SHP77 treated with DMSO at 0.1 percent for 48 hours (cell line): ENCODE results near the gene PM20D2.
"Not testable (repeated sequence)": the region's sequence is repeated elsewhere in the genome, so short reads cannot be mapped to it uniquely, and the experiment has no call there.

Experiments used
- DNase-seq: peaks from one replicate; lab custom pipeline; 2025; lab: John Stamatoyannopoulos, UW

PM20D2 gene, protein sequence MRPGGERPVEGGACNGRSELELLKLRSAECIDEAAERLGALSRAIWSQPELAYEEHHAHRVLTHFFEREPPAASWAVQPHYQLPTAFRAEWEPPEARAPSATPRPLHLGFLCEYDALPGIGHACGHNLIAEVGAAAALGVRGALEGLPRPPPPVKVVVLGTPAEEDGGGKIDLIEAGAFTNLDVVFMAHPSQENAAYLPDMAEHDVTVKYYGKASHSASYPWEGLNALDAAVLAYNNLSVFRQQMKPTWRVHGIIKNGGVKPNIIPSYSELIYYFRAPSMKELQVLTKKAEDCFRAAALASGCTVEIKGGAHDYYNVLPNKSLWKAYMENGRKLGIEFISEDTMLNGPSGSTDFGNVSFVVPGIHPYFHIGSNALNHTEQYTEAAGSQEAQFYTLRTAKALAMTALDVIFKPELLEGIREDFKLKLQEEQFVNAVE

DNA sequence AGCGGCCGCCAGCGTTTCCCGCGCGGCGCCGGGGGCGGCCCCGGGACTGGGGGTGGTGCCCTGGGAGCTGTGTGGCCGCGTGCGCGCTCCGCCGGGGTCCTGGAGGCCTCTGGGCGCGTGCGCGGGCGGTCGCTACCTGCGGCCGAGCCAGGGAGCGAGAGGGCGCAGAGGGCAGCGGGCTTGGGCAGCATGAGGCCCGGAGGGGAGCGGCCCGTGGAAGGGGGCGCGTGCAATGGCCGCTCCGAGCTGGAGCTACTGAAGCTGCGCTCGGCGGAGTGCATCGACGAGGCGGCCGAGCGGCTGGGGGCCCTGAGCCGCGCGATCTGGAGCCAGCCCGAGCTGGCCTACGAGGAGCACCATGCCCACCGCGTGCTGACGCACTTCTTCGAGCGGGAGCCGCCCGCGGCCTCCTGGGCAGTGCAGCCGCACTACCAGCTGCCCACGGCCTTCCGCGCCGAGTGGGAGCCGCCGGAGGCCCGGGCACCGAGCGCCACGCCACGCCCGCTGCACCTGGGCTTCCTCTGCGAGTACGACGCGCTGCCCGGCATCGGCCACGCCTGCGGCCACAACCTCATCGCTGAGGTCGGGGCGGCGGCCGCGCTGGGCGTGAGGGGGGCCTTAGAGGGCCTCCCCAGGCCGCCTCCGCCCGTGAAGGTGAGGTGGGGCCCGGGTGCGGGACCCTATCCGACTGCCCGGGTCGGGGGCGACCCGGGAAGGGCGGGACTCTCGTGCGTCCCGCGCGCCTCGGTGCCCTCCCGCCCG, at the start of gene PM20D2:
Gene PM20D2, plus strand, starts transcription at position 100 of the 762 bp plus-strand sequence. Its CDS starts 90 bp downstream, at position 190.
- DNase-seq = peak; percentile 51

DNA sequence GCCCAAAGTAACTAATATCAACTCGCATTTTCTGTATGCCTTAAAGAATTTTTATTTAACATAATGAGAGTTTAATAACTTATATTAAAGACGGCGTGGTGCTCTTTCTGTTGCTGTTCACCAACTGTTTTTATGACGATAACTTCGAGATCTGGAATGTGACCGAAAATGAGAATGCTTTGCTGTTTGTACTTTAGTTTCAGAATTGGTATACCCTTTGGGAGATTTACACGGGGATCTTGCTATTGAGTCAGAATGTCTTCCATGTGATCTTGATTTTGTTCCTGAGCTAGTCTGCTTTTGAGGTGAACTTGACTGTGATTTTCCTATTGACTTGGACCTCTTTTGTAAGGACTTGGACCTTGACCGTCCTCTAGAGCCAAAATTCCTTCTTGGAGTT, 47.4 kb upstream of the PM20D2 start:
- DNase-seq = no peak

DNA sequence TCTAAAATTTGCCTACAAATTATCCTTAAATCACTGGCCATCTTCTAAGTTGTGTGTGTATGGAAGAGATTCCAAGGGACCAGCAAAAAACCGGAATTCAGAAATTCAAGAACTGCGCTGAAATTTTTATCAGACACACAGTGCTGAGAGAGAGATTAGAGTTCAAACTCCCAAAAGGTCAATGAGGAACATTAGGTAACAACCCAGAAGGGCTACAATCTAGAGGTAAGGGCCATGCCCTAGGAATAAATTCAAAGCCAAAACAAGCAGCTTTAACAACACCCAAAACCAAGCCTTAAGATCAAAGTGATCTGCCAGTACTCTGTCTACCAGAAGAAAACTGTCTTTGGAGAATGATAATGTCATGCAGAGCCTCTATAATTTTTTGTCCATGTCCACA, 45.7 kb upstream of the PM20D2 start:
- no peak for DNase-seq

DNA sequence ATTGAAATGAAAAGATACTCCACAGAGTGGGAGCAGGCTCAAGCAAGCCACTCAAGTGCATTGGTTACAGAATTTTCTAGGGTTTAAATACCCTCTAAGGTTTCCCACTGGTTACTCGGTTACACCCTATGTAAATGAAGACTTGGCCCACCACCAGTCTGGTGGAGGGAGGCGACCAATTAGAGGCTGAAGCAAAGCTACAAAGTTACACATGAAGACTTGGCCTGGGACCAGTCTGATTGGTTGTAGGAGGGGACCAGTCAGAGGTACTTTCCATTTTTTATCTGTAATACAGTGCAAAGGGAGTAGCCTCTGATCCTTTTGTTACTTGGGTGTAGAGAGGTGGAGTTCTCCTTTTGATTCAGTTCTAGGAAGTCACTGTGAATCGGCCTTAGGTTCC, 35.6 kb upstream of the PM20D2 start:
- DNase-seq = no peak

DNA sequence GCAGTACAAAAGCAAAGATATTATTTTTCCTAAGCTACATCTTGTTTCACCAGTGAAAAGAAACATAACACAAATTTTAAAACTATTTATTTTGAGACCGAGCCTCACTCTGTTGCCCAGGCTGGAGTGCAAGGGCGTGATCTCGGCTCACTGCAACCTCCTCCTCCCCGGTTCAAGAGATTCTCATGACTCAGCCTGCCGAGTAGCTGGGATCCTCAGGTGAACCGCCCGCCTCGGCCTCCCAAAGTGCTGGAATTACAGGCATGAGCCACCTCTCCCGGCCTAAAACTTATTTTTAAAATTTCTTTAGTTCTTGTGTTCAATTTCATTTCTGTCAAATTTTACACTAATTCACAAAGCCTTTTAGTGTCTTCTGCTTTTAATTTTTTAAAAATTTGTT, 33.9 kb upstream of the PM20D2 start:
- DNase-seq = no peak

DNA sequence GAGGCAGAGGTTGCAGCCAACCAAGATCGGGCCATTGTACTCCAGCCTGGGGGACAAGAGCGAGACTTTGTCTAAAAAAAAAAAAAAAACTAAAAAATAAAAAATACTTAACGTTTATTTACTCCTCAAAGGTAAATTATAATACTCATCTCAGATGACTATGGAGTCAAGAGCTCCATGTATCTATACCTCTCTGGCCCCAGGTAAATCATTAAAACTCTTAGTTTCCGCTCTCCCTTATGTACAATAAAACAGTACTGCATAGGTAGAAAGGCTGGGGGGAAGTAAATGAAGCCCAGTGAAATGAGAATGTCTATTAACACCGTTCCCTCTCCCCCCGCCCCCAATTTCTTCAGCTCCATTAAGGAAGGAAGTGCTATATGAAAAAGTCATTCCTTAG, 29.2 kb upstream of the PM20D2 start:
- DNase-seq = no peak

DNA sequence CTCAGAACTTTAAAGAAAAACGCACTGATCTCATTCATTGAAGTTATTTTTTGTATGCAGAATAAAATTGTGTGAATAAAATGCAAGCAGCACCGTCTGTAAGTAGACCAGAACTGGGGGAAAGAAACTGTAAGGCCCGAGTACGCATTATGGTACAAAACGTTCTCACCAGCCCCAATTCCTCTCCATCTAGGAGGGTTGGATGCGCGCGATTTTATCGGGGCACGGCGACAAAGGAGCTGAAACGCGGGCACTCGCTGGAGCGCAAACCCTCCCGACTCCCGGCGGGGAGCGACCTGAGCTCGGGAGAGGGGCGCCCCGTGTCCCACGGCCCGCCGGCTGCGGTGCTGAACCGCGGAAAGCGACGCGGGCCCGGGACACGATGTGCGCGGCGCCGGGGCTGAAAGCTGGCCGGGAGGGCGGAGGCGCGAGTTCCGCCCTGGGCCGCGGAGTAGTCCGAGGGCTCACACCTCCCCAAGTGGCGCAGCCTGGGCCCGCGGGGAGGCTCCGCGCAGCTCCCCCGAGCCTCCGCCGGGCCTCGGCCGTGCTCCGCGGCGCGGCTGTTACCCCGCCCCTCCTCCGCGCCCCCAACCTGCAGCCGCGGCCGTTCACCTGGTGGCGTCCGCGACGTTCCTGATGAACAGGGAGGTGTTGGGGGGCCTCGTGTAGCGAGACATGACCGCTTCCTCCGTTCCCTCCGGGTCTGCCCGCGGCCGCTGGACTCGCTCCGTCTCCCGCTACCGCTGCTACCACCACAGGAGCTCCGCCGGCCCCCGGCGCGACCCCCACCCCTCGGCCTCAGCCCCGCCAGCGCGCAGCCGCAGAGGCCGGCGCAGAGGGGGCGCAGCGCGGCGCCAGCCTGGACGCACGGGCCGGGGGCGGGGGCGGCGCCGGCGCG, 28.4 kb upstream of the PM20D2 start, which contains the start of gene SRSF12:
Gene SRSF12, minus strand, starts transcription at position 861 of the 898 bp plus-strand sequence. Its CDS starts 184 bp downstream, at position 677.
- no peak for DNase-seq

DNA sequence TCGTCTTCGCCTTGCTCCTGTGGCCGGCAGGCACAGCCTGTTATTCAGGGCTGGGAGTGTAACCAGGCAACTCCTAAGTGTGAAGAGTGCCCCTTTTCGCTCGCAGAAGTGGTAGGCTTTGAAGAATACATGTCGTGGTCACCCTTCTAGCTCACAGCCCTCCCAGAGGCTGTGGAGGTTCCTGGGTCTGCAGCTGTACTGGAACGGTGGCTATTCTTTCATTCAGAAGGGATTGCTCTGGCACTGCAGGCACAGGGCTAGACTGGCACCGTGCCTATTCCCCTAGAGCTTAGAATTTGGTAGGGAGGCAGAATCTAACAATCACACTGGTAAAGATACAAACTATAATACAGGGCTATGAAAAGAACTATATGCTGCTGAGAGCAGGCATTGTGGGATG, 26.9 kb upstream of the PM20D2 start:
- DNase-seq = no peak

DNA sequence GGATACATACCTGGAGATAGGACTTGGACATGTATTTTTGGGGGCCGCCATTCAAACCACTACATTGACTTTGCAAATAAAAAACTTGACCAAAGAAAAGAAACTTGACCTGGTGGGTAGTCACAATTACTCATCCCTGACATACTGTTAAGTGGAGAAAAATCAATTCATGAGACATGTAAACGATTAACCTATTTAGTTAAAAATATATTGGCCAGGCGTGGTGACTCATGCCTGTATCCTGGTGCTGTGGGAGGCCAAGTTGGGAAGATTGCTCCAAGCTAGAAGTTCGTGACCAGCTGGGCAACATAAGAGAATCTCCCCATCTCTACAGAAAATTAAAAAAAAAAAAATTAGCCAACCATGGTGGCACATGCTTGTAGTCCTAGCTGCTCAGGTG, 25.5 kb upstream of the PM20D2 start:
- DNase-seq = no peak

DNA sequence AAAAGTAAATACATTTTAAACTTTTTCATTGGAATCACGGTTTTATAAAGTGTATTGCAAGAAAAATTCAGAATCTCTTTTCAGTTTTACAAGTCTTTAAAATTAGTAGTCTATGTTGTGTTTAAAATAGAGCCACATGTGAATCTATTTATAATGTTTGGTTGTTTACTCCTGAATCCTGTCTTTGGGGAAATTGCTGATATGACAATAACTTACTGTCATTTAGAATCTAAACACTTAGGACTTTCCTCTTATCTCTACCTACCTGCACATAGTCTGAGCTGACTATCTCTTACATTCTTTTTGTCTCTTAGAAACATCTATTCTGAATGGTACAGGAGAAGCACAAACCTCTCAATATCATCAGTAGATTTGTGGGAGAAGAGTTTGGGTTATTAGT, 23.9 kb upstream of the PM20D2 start:
- no peak for DNase-seq

DNA sequence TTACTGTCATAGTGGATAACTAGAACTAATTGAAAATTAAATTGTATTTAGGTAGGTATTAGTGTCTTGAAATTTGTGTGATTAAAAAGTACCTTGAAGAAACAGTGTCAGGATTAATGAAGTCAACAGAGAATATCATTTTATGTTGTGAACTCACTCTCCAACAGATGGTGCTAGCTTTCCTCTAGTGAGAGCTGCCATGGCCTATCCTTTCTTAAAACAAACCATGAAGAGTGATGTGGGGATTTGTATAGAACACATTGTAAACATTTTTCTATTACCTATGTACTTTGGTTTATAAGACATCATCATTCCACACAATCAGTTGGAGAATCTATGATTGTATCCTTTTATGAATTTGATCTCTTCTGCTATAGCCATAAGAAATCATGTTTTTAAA, 23.2 kb upstream of the PM20D2 start:
- peak; percentile 37 for DNase-seq

DNA sequence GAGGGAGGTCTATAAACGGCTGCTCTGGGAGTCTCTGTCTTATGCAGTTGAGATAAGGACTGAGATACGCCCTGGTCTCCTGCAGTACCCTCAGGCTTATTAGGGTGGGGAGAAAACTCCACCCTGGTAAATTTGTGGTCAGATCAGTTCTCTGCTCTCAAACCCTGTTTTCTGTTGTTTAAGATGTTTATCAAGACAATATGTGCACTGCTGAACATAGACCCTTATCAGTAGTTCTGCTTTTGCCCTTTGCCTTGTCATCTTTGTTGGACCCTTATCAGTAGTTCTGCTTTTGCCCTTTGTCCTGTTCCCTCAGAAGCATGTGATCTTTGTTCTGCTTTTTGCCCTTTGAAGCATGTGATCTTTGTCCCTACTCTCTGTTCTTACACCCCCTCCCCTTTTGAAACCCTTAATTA, 17.6 kb upstream of the PM20D2 start:
- not testable (repeated sequence) for DNase-seq

DNA sequence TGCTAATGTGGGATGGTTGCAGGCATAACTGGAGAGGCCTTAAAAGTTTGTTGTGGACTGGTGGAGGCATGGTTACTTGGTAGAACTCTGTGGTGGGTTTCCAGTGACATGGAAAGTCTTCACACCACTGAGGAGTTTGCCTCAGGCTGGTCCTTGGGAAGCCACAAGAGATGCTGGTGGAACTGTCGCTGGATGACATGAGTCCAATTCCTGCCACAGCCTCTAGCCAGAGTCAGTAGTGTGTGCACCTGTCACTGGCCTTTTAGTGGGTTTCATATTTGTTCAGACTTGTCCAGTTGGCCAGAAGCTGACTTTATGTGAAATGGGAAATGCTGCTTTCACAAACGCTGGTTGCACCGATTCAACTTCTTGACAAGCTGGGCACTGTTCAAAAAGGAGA, 14.3 kb upstream of the PM20D2 start:
- DNase-seq = no peak

DNA sequence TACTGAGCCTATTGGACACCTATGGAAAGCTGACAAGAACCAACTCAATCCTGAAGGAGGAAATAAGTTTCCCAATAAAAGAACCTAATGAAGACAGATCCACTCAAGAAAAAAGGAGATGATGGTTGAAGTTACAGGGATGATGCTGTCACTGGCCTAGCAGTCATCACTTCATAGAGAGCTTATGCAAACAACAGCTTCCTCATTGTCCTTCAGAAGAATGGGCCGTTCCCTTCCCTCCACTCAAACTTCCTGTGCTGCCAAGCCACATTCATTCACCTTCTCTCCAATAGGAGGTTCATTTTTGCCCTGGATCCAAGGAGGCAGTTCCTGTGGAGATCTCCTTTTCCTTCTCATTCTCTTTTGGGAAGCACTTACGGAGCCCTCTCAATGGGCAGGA, 13.8 kb upstream of the PM20D2 start:
- DNase-seq = no peak

DNA sequence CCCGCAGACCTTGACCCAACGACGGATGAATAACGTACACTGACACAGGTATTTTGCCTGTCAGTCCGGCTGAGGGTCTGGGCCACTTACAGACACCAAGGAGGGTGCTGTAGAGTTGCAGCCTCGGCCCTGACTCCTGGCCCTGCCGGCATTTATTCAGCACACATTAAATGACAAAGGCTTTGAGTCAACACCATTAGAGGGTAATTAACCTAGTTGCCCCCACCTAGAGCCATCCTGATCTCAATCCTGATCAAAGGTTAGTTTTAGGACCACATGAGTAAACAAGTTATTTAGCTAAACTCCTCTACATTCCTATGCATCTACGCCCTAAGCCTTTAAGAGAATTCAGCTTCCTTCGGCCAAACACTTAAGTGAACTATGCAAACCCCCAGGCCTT, 11.9 kb upstream of the PM20D2 start:
- no peak for DNase-seq

DNA sequence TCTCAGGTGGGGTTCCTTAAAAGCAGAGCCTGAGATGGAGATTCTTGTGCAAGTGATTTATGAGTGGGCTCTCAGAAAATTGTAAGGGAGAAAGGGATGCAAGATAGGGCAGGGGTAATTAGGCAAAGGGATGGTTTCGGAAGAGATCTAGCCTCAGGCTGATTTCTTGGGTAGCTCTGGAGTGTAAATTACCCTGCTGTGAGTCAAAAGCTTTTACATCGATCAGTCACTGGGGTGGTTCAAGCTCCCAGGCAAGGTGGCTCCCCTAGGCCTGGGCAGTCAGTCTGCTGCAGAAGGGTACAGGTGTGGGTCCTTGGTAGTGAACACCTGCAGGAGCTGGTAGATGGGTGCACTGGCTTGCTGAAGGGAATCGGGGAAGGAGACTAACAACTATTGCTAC, 11.1 kb upstream of the PM20D2 start:
- no peak for DNase-seq

DNA sequence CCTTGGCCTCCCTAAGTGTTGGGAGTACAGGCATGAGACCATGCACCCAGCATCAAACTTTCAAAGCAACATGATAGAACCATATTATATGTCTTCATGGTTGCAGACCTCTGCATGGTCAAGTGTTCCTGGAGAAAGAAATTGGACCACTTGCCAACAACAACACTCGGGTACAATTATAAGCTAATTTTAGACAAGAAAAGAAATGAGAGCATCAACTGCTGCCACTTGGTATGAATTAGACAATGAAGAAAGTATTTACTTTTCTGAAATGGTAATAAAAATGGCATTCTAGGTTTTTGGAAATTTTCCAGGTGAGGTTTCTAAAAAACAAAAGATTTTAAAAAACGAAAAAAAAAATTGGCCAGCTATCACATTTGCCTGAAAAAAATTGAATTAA, 7.7 kb upstream of the PM20D2 start:
- no peak for DNase-seq

DNA sequence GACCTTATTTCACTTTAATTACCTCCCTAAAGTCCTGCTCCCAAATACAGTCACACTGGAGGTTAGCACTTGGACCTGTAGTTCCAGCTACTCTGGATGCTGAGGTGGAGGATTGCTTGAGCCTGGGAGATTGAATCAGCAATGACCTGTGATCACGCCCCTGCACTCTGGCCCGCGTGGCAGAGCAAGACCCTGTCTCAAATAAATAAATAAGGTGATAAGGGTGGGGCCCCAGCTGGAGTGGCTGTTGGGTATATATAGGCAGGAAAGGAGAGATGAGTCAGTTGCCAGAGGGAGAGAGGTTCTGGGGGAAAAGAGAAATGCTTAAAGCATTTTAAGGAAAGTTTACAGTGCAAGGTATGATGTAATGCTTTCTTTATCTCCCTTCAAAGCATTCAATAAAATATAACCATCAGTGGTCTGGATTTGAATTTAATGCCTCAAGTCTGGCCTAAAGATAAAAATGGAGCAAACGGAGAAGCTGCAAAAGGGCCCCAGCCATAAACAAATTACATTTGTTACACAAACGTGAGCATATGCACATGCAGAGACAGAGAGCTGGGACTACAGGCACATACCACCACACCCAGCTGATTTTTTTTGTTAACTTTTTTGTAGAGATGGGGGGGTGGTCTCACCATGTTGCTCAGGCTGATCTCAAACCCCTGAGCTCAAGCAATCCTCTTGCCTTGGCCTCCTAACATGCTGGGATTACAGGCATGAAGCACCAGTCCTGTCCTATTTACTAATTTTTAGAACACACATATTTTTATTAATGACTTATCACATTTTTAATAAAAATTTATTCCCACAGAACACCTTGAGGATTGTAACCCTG, 6.1 kb upstream of the PM20D2 start:
- DNase-seq = no peak

DNA sequence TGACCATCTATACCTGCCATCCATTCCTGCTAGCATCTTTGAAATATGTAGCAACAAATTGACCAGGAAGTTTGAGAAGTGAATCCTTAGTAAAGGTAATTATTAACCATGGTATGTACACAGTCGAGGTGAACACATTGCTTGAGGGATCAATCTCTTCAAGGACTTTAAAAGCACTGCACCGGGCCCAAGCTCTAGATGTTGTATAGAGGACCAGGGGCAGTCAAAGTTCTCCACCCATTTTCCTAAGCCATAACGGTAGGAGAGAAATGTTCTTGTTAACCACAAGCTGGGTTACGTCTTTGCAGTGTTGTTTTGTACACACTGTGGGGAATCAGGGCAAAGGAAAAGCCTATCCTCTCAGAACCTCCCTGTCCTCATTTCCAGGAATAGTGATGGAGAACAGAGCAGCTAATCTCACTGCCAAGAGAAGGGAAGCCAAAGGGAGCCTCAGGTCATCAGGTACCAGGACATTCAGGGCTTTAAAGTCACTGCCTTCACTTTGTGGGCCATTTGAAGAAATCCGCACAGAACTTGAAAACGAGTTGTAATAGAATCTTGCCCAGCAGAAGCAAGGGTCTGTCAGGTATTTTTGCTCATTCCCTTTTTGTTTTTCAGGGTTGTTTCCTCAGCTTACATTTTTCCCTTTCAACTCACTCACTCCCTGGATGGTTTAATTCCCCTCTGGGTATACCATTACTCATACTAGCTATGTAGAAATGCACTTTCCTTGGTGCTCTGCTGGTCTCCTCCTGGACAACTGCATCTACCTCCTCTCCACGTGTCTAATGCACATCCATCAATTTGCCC, 5.3 kb upstream of the PM20D2 start:
- DNase-seq = no peak

DNA sequence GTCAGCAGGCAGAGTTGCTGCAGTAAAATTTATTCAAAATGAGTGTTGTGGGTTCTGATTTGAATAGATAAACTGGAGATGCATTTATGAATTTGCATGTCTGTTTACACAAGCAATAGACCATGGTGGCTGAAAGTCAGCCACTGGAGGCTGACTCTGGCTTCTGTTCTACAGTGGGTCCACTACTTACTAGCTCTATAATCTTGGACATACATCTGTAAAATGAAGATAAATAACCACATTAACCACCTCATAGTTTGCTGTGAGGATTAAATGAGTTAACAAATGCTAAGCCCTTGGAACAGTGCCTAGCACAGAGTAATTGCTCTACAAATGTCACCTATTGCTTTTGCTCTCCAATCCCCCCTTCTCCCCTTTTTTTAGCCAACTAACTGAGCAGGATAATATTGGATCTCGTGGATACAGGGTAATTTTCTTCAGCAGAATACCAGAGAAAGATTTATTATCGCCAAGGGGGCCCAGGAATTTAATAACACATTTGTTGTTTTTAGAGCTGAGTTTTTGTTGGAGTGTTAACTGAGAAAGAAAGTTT, 1.4 kb upstream of the PM20D2 start:
- no peak for DNase-seq
